Measurements from ENCODE around the gene APRT. TPM values are rescaled to one million over a fixed set of nuclear protein-coding genes. Genes with fewer than 3 reads are reported as not detected.
"Not testable (repeated sequence)": the region's sequence is repeated elsewhere in the genome, so short reads cannot be mapped to it uniquely, and the experiment has no call there.

The APRT gene
- total RNA-seq, 2 experiments from 2014 or later = 270 to 272 TPM

DNA sequence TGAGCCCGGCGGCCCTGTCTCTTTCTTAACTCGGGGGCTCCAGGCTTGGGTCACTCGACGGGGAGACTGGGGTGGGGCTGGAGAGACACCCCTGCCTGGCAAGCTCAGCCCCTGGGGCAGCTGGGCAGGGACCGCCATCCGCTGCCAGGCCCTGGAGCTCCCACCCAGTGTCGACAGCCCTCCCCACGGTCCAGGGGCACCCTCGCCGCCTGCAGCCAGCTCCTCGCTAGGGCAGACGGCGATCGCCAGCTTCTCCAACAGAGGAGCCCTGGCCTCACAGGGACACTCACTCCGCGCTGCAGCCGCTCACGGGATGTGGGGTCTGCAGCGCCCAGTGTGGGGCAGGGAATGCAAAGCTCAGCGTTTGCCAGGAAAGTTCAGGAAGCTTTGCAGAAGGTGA, 16.0 kb upstream of the APRT start:
- Mint-ChIP-seq H3K4me3 (no peak overlapping the region), H3K36me3 (no peaks in the 10 kb centered on the region), H3K4me1 (ENCODE audit: low read depth) (no peaks in the 10 kb centered on the region), H3K9me3 (no peaks in the 10 kb centered on the region), H3K27ac (no peak overlapping the region), H3K27me3 (no peaks in the 10 kb centered on the region)
- POLR2A ChIA-PET = no interaction called here
- intact Hi-C loops (cut with micrococcal nuclease) = no loop called here
- no peak for DNase-seq
- CTCF ChIA-PET = no interaction called here

DNA sequence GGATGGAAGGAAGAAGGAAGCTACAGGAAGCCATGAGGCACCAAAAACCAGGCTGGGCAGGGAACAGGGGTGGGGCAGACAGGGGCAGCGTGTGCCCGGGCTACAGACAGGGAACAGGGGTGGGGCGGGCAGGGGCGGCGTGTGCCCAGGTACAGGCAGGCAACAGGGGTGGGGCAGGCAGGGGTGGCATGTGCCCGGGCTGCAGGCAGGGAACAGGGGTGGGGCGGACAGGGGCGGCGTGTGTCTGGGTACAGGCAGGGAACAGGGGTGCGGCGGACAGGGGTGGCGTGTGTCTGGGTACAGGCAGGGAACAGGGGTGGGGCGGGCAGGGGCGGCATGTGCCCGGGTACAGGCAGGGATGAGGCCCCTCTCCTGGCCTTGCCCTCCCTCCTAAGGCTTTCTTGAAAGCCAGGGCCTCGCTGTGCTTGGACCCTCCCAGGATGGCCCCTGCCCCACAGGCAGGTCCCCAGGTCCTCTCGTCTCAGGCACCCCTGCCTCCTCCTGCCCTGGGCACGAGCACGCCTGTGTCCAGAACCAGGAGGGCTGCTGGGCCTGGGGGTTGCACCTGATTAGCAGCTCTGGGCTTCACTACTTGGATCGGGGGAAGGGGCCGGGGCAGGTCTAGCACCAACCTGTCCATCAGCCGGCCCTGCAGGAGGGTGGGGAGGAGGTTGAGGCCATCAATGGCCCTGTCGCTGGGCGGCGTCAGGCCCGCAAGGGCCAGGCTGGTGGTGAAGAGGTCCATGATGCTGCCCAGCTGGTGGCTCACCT, 14.5 kb upstream of the APRT start:
- Mint-ChIP-seq H3K4me3 (no peak overlapping the region), H3K27me3 (no peaks in the 10 kb centered on the region)

DNA sequence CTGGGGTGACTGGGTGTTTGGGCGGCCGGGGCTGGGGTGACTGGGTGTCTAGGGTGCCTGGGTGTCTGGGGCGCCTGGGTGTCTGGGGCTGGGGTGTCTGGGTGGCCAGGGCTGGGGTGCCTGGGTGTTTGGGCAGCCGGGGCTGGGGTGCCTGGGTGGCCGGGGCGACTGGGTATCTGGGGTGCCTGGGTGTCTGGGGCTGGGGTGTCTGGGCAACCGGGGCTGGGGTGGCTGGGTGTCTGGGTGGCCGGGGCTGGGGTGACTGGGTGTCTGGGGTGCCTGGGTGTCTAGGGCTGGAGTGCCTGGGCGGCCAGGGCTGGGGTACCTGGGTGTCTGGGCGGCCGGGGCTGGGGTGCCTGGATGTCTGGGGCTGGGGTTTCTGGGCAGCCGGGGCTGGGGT, 13.4 kb upstream of the APRT start:
- Mint-ChIP-seq H3K36me3 (no peaks in the 10 kb centered on the region), H3K9me3 (no peaks in the 10 kb centered on the region), H3K27ac (no peak overlapping the region), H3K4me1 (ENCODE audit: low read depth) (no peaks in the 10 kb centered on the region), H3K27me3 (no peaks in the 10 kb centered on the region), H3K4me3 (no peak overlapping the region)
- DNase-seq = no peak
- intact Hi-C loops (cut with micrococcal nuclease) = no loop called here
- ChIA-PET CTCF (no interaction called here), POLR2A (no interaction called here)

More for the DNA sequence above, 14.5 kb upstream of the APRT start:
- Mint-ChIP-seq H3K4me1 (ENCODE audit: low read depth) (no peaks in the 10 kb centered on the region), H3K27ac (no peak overlapping the region), H3K36me3 (no peaks in the 10 kb centered on the region), H3K9me3 (no peaks in the 10 kb centered on the region)
- ChIA-PET CTCF (no interaction called here), POLR2A (no interaction called here)
- intact Hi-C loops (cut with micrococcal nuclease) = no loop called here
- no peak for DNase-seq

DNA sequence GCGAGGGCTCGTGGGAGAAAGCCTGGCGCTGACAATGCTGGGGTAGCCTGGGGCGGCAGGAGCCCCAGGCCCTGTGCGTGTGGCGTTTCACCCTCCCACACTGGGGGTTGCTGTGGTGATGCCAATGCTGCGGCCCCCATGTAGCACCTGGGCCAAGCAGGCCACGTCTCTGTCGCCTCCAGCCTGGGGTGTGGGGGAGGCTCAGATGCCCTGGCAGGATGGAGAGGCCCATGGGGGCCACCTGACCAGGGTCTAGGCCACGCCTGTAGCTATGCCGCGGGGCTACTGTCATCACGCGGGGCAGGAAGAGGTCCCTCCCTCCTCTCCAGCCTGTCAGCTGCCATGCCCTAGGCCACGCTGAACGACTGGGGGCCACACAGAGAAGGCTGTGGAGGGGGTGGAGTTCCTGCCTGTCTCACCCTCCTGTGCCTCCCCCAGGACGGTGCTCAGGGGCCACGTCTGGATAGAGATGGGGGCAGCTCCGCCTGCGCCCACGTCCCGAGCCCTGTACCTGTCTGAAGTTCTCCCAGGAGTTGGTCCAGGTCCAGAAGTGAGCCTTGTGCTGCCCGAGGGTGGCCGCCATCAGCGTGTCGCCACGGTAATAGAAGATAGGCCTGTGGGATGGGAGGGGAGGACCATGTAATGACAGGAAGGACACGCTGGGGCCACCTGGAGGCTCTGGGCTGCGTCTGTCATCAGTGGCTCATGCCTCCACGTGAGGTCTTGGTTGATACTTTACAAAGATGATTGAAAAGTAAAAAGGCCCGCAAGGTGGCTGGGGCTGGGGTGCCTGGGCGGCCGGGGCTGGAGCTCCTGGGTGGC, 12.7 kb upstream of the APRT start:
- Mint-ChIP-seq H3K9me3 (no peaks in the 10 kb centered on the region), H3K27ac (no peak overlapping the region), H3K4me1 (ENCODE audit: low read depth) (no peaks in the 10 kb centered on the region), H3K27me3 (no peaks in the 10 kb centered on the region), H3K36me3 (no peaks in the 10 kb centered on the region), H3K4me3 (no peak overlapping the region)
- ChIA-PET POLR2A (interaction anchor here (1.2 kb wide), 1 partner anchor 12 kb away, joined by 3 read pairs; the partner anchor contains the start of gene APRT), CTCF (no interaction called here)
- DNase-seq = no peak
- intact Hi-C loops (cut with micrococcal nuclease) = no loop called here

DNA sequence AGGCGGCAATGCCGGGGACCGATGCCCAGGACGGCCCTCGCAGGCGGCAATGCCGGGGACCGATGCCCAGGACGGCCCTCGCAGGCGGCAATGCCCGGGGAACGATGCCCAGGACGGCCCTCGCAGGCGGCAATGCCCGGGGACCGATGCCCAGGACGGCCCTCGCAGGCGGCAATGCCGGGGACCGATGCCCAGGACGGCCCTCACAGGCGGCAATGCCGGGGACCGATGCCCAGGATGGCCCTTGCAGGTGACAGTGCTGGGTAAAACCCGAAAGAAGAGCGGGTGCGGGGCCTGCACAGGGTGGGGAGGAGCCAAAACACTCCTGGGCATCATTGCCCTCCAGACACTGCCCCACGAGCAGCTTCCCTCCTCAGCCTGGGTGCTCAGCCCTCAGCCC, 11.9 kb upstream of the APRT start:
- H3K27ac Mint-ChIP-seq; CTCF ChIA-PET; H3K9me3 Mint-ChIP-seq; H3K4me3 Mint-ChIP-seq; H3K36me3 Mint-ChIP-seq; DNase-seq; H3K27me3 Mint-ChIP-seq; intact Hi-C loops (cut with micrococcal nuclease); H3K4me1 Mint-ChIP-seq (ENCODE audit: low read depth): not testable (repeated sequence)
- POLR2A ChIA-PET = interaction anchor here (1.2 kb wide), 1 partner anchor 11 kb away, joined by 3 read pairs; the partner anchor contains the start of gene APRT

DNA sequence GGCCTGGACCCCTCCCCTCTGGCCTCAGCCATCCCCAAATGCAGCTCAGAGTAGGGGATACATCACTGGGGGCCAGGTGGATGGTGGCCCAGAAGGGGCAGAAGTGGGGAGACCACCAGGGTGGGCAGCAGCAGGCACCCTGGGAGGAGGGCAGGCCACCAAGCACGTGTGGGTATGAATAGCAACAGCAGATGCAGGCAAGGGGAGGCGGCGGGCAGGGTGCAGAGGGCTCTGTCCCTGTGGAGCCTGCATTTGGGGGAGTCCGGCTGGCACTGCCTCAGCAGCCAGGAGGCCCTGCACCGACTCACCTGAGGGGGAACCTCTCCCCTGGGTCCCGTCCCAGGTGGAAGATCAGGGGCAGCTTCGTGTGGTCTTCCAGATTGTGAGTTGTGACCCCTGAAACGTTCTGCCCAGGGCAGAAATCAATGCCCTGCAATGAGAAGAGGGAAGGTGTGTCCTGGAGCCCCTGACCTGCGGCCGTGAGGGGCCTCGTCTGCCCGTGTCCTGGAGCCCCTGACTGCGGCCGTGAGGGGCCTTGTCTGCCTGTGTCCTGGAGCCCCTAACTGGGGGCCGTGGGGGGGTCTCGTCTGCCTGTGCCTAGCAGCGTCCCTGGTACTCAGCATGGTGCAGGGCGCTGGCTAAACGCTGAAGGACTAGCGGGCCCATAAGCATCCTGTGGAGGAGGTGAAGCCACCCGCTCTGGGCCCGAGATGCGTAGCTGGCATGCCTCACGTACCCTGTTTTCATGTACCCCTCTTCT, 10.7 kb upstream of the APRT start:
- Mint-ChIP-seq H3K4me1 (ENCODE audit: low read depth) (no peaks in the 10 kb centered on the region), H3K27me3 (no peaks in the 10 kb centered on the region), H3K9me3 (no peaks in the 10 kb centered on the region), H3K4me3 (no peak overlapping the region), H3K27ac (no peak overlapping the region), H3K36me3 (no peaks in the 10 kb centered on the region)
- POLR2A ChIA-PET = no interaction called here
- CTCF ChIA-PET = no interaction called here
- intact Hi-C loops (cut with micrococcal nuclease) = no loop called here
- DNase-seq = no peak

DNA sequence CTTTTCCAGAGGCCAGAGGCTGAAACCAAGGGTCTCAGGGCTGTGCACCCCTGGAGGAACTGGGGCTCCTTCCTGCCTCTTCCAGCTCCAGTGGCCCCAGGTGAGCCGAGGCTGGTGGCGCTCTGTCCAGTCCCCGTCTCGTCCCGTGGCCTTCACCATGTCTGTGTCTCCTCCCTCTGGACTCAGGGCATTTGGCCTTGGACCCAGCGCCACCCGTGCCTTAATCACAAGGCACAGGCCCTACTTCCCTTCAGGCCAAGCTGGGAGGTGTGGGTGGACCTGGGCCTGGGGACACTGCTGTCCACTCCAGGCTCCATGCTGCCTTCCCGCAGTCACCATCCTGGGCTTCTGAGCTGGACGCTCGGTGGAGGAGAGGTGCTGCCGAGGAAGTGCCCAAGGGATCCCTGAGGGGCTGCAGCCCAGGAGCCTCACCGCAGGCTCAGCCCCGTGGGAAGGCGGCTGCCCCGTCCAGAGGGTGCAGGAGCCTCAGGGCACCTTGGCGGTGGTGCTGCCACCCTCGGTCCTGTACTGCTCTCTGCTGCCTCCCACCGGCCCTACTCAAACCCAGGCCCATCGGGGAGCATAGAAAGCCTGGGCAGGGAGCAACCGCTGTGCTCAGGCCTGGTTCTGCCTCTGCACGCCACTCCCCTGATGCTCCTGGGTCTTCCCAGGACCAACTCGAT, 9.6 kb upstream of the APRT start:
- no peaks in the 10 kb centered on the region for H3K36me3 Mint-ChIP-seq
- no peaks in the 10 kb centered on the region for H3K9me3 Mint-ChIP-seq
- intact Hi-C loops (cut with micrococcal nuclease) = no loop called here
- no peaks in the 10 kb centered on the region for H3K27me3 Mint-ChIP-seq
- CTCF ChIA-PET = interaction anchor here (1.4 kb wide), 1 partner anchor 344 kb away, joined by 3 read pairs; no protein-coding TSS in a partner anchor
- DNase-seq = no peak
- no peak overlapping the region for H3K4me3 Mint-ChIP-seq
- no peaks in the 10 kb centered on the region for H3K4me1 Mint-ChIP-seq (ENCODE audit: low read depth)
- H3K27ac Mint-ChIP-seq = no peak overlapping the region
- POLR2A ChIA-PET = no interaction called here

DNA sequence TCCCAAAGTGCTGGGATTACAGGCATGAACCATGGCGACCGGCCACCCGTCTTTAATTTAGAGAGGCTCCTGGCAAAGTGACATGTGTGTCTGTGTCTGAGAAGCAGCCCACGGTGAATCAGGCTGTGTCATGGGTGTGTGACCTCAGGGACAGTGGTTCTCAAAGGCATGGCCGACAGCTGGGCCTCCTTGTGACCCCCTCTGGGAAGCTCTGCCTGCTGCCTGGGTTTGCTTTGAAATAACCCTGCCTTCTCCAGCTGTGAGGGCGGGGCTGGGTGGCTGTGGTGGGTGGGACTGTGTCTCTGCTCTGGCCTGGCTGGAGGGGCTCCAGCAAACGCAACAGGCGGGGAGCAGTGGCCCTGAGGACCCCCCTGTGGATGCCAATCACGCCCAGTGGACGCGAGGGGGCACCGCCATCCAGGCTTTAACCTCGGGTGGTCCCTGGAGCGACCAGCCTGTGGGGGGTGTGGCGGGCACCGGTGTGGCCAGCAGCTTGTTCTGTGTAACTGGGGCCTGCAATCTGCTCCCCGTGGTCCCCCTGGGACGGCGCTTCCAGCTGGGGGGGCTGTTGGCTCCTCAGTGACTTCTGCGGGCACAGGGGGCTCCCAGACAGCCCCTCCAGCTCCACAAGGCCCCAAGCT, 8.8 kb upstream of the APRT start:
- Mint-ChIP-seq H3K36me3 (no peaks in the 10 kb centered on the region), H3K27me3 (no peaks in the 10 kb centered on the region), H3K27ac (no peak overlapping the region), H3K9me3 (no peaks in the 10 kb centered on the region), H3K4me1 (ENCODE audit: low read depth) (no peaks in the 10 kb centered on the region), H3K4me3 (no peak overlapping the region)
- POLR2A ChIA-PET = no interaction called here
- intact Hi-C loops (cut with micrococcal nuclease) = no loop called here
- DNase-seq = no peak
- CTCF ChIA-PET = interaction anchor here (1.0 to 1.8 kb wide), 3 partner anchors 83 to 347 kb away, joined by 3 to 4 read pairs (median 3); no protein-coding TSS in a partner anchor

DNA sequence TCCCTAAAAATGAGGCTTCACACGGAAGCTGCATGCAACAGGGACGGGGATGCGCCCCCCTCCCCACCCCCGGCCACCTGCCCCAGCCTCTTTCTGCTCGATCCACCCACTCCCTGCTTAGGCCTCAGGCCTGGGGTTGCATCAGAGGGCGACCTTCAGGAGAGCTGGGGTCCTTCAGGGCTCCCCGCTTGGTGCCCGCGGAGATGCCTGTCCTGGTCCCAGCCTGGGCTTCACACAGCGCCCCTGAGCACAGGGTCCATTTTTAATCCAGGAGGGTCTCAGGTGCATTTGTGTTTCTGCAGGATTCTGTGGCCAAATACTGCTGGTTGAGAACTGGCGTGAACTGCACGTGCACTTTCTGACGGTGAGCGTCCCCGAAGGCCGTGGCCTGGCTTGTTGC, 7.4 kb upstream of the APRT start:
- POLR2A ChIA-PET = no interaction called here
- Mint-ChIP-seq H3K36me3 (no peaks in the 10 kb centered on the region), H3K27me3 (no peaks in the 10 kb centered on the region), H3K4me3 (no peak overlapping the region), H3K27ac (no peak overlapping the region), H3K9me3 (no peaks in the 10 kb centered on the region), H3K4me1 (ENCODE audit: low read depth) (no peaks in the 10 kb centered on the region)
- intact Hi-C loops (cut with micrococcal nuclease) = loop anchor here (10.0 kb wide), 1 partner anchor 276 kb away; the partner anchor contains the start of gene ACSF3
- CTCF ChIA-PET = interaction anchor here (0.9 to 1.8 kb wide), 2 partner anchors 14 to 348 kb away, joined by 3 to 4 read pairs; no protein-coding TSS in a partner anchor
- DNase-seq = no peak

DNA sequence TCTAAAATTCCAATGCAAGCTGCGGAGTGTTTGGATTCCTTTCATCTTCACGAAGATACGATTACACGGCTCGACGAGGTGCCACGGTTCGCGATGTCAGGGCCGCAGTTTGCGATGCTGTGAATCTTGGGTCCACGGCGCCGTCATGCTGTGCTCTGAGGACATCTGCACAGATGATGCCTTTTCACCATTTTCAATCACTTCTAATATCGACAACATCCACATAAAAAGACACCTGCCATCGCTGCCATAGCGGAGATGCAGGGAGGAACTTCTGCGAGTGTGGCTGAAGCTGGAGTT, 6.8 kb upstream of the APRT start:
- intact Hi-C loops (cut with micrococcal nuclease) = loop anchor here (10.0 kb wide), 1 partner anchor 276 kb away; the partner anchor contains the start of gene ACSF3
- Mint-ChIP-seq H3K36me3 (no peaks in the 10 kb centered on the region), H3K27me3 (no peaks in the 10 kb centered on the region), H3K4me1 (ENCODE audit: low read depth) (no peaks in the 10 kb centered on the region), H3K27ac (no peak overlapping the region), H3K4me3 (no peak overlapping the region), H3K9me3 (no peaks in the 10 kb centered on the region)
- POLR2A ChIA-PET = no interaction called here
- CTCF ChIA-PET = interaction anchor here (0.9 to 1.1 kb wide), 2 partner anchors 14 to 39 kb away, joined by 3 to 4 read pairs; no protein-coding TSS in a partner anchor
- no peak for DNase-seq

DNA sequence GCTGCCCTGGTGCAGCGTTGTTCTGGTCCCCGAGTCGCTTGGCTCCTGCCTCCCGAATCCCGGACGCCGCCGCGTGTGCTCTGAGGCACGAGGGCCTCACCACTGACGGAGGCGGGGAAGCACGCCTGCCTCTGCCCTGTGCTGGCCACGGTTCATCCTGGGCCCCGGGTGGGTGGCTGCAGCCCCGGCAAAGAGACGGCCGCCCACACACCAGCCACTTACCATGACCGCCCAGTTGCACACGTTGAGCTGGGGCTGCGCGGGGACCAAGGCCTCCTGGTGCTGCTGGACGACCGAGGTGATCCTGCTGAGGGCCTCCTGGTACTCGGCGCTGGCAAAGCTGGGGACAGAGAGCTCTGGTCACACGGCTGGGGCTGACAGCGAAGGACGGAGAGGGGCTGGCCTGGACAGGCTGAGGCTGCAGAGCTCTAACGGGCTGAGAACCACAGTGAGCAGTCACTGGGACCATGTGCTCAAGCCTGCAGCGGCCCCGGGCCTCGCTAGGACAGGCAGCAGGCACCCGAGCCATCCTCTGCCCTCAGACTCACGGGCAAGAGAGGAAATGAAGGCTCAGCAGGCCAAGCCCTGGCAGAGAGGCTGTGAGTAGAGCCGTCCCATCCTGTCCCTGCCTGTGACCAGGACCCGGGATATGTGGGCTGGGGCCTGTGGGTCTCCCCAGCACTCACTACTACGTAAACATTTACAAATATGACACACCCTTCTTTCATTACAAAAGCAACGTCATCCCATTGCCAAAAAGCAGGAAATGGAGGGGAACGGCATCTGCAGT, 6.3 kb upstream of the APRT start:
- Mint-ChIP-seq H3K4me1 (ENCODE audit: low read depth) (no peaks in the 10 kb centered on the region), H3K27me3 (no peaks in the 10 kb centered on the region), H3K9me3 (no peaks in the 10 kb centered on the region), H3K4me3 (no peak overlapping the region), H3K36me3 (no peaks in the 10 kb centered on the region), H3K27ac (no peak overlapping the region)
- POLR2A ChIA-PET = no interaction called here
- CTCF ChIA-PET = interaction anchor here (1.1 to 1.5 kb wide), 2 partner anchors 40 to 349 kb away, joined by 4 read pairs; no protein-coding TSS in a partner anchor
- intact Hi-C loops (cut with micrococcal nuclease) = loop anchor here (2.0 to 10.0 kb wide), 2 partner anchors 277 to 349 kb away; partner anchors contain the start of gene ACSF3
- DNase-seq = no peak
